CD4-positive, alpha-beta T cell treated with Interleukin-17A for 1 hour (primary cell): Measurements from ENCODE around the gene CCDC81.
"Not testable (repeated sequence)": the region's sequence is repeated elsewhere in the genome, so short reads cannot be mapped to it uniquely, and the experiment has no call there.

ENCODE experiments used
- DNase-seq: peaks from one replicate; pipeline ENCODE4 v3.0.0-alpha.2; 2020

CCDC81 gene

GRCh38 chr11:86374586-86374985 lies at the start of gene CCDC81:
Gene CCDC81, plus strand, starts transcription at chr11:86374887. Its CDS starts 277 bp downstream, at chr11:86375164.
- DNase-seq, result no peak

- no peak for DNase-seq
Measured at GRCh38 chr11:86335131-86335767, 39.4 kb upstream of the CCDC81 start.

GRCh38 chr11:86337227-86337626 lies 37.5 kb upstream of the CCDC81 start:
- no peak for DNase-seq

GRCh38 chr11:86341382-86341781 lies 33.3 kb upstream of the CCDC81 start:
- DNase-seq, result no peak

- DNase-seq, result no peak
Measured at GRCh38 chr11:86346513-86346912, 28.2 kb upstream of the CCDC81 start.

- DNase-seq, result no peak
Measured at GRCh38 chr11:86355256-86355655, 19.4 kb upstream of the CCDC81 start.

- DNase-seq, result not testable (repeated sequence)
Measured at GRCh38 chr11:86357412-86357811, 17.3 kb upstream of the CCDC81 start.

GRCh38 chr11:86358720-86359119 lies 16.0 kb upstream of the CCDC81 start:
- no peak for DNase-seq

- DNase-seq, result no peak
Measured at GRCh38 chr11:86360775-86361395, 13.8 kb upstream of the CCDC81 start.

- DNase-seq, result no peak
Measured at GRCh38 chr11:86363424-86363823, 11.3 kb upstream of the CCDC81 start.

- DNase-seq, result no peak
Measured at GRCh38 chr11:86365546-86365945, 9.1 kb upstream of the CCDC81 start.

GRCh38 chr11:86369668-86370067 lies 5.0 kb upstream of the CCDC81 start:
- DNase-seq, result no peak

- DNase-seq, result no peak
Measured at GRCh38 chr11:86370171-86370570, 4.5 kb upstream of the CCDC81 start.

- DNase-seq, result no peak
Measured at GRCh38 chr11:86370922-86371594, 3.6 kb upstream of the CCDC81 start.

- DNase-seq, result no peak
Measured at GRCh38 chr11:86372041-86372440, 2.6 kb upstream of the CCDC81 start.

GRCh38 chr11:86372586-86372985 lies 2.1 kb upstream of the CCDC81 start:
- no peak for DNase-seq

- no peak for DNase-seq
Measured at GRCh38 chr11:86374069-86374468, 618 bp upstream of the CCDC81 start.

- no peak for DNase-seq
Measured at GRCh38 chr11:86377972-86378371, 3.3 kb downstream of the CCDC81 start.

- no peak for DNase-seq
Measured at GRCh38 chr11:86380295-86381059, 5.8 kb downstream of the CCDC81 start.

- no peak for DNase-seq
Measured at GRCh38 chr11:86383041-86383955, 8.6 kb downstream of the CCDC81 start.

GRCh38 chr11:86386283-86386682 lies 11.6 kb downstream of the CCDC81 start:
- DNase-seq, result no peak

- DNase-seq, result no peak
Measured at GRCh38 chr11:86386746-86387145, 12.1 kb downstream of the CCDC81 start.
